Fibroblast of mammary gland (primary cell): ENCODE results near the gene ERICH3.

Experiments used
- DNase-seq: peaks from one replicate; pipeline ENCODE4 v3.0.0-alpha.2; 2010; ENCODE audit warnings: low read depth
- H3K4me3 ChIP-seq: 2 replicates; pipeline ENCODE4 v1.5.1; 2011; ENCODE audit warnings: low read depth, mild to moderate bottlenecking, low read length, moderate library complexity; ENCODE audit not compliant: control insufficient read depth
- CTCF ChIP-seq: conservative IDR thresholded peaks from 2 replicates; pipeline ENCODE4 v1.5.1; 2011; ENCODE audit warnings: low read depth, low read length, inconsistent platforms; ENCODE audit not compliant: control insufficient read depth, insufficient read depth

Gene ERICH3

GRCh38 chr1:74584185-74584584, 89.4 kb downstream of the ERICH3 start:
- peak; percentile 4 for DNase-seq

GRCh38 chr1:74583397-74583796, 90.2 kb downstream of the ERICH3 start:
- no peak for TF ChIP-seq CTCF
- no peak for DNase-seq
- H3K4me3 ChIP-seq, result no peak overlapping the region

More at GRCh38 chr1:74584185-74584584, 89.4 kb downstream of the ERICH3 start:
- no peak for TF ChIP-seq CTCF
- H3K4me3 ChIP-seq, result no peak overlapping the region

- H3K4me3 ChIP-seq, result no peak overlapping the region
- no peak for TF ChIP-seq CTCF
- no peak for DNase-seq
These were observed 94.2 kb downstream of the ERICH3 start for GRCh38 chr1:74579425-74579824.

GRCh38 chr1:74578101-74578500, 95.5 kb downstream of the ERICH3 start:
- no peak for DNase-seq
- no peak overlapping the region for H3K4me3 ChIP-seq

GRCh38 chr1:74571891-74572290, 101.7 kb downstream of the ERICH3 start:
- no peak for TF ChIP-seq CTCF
- no peak for DNase-seq
- H3K4me3 ChIP-seq, result no peak overlapping the region

More at GRCh38 chr1:74578101-74578500, 95.5 kb downstream of the ERICH3 start:
- TF ChIP-seq CTCF, result no peak

- DNase-seq, result no peak
- no peak for TF ChIP-seq CTCF
- no peak overlapping the region for H3K4me3 ChIP-seq
These were observed 102.1 kb downstream of the ERICH3 start for GRCh38 chr1:74571493-74571800.

- no peak for DNase-seq
- TF ChIP-seq CTCF, result no peak
- H3K4me3 ChIP-seq, result no peak overlapping the region
These were observed 102.6 kb downstream of the ERICH3 start for GRCh38 chr1:74570797-74571492.
